22Rv1 (cell line): Measurements from ENCODE around the gene RDH11.

Source experiments
- CTCF ChIP-seq: fragments of 450-650 bp; IDR thresholded peaks from 2 replicates; pipeline ENCODE4 v1.5.1; 2017; ENCODE audit warnings: mild to moderate bottlenecking
- ZFX ChIP-seq: fragments of 450-650 bp; IDR thresholded peaks from 2 replicates; pipeline ENCODE4 v1.6.1; 2017; ENCODE audit warnings: antibody characterized with exemption, borderline replicate concordance

- TF ChIP-seq CTCF (no peak), ZFX (no peak)
Measured at GRCh38 chr14:67679006-67679405, 16.6 kb downstream of the RDH11 start.
